GM21528 (cell line): ENCODE measurements around the gene NRG3.

Source experiments
- ATAC-seq: cut with Tn5 transposase; IDR thresholded peaks from one replicate; pipeline ENCODE4 v1.9.1; 2021; ENCODE audit warnings: mild to moderate bottlenecking, moderate library complexity; ENCODE audit not compliant: unreplicated experiment, low FRiP score

The NRG3 gene

GRCh38 chr10:82544377-82544776 is 669.4 kb downstream of the NRG3 start:
- no peak for ATAC-seq

GRCh38 chr10:82551506-82551905 is 676.5 kb downstream of the NRG3 start:
- no peak for ATAC-seq

GRCh38 chr10:82552267-82552666 is 677.3 kb downstream of the NRG3 start:
- no peak for ATAC-seq

- no peak for ATAC-seq
These were observed 679.4 kb downstream of the NRG3 start for GRCh38 chr10:82554381-82554780.

- no peak for ATAC-seq
These were observed 683.1 kb downstream of the NRG3 start for GRCh38 chr10:82558014-82558607.

GRCh38 chr10:82564353-82565196 is 689.6 kb downstream of the NRG3 start:
- ATAC-seq: no peak

- no peak for ATAC-seq
These were observed 690.2 kb downstream of the NRG3 start for GRCh38 chr10:82565197-82565575.

GRCh38 chr10:82572744-82573143 is 697.8 kb downstream of the NRG3 start:
- no peak for ATAC-seq

GRCh38 chr10:82574081-82574480 is 699.1 kb downstream of the NRG3 start:
- ATAC-seq: no peak

- no peak for ATAC-seq
These were observed 700.3 kb downstream of the NRG3 start for GRCh38 chr10:82575318-82575717.

- no peak for ATAC-seq
These were observed 701.1 kb downstream of the NRG3 start for GRCh38 chr10:82576093-82576492.

GRCh38 chr10:82581940-82582339 is 706.9 kb downstream of the NRG3 start:
- ATAC-seq: no peak

- no peak for ATAC-seq
These were observed 716.4 kb downstream of the NRG3 start for GRCh38 chr10:82591421-82591820.

- ATAC-seq: no peak
These were observed 722.8 kb downstream of the NRG3 start for GRCh38 chr10:82597840-82598239.

GRCh38 chr10:82609845-82610244 is 734.9 kb downstream of the NRG3 start:
- no peak for ATAC-seq

GRCh38 chr10:82618007-82618406 is 743.0 kb downstream of the NRG3 start:
- ATAC-seq: no peak

GRCh38 chr10:82621680-82622079 is 746.7 kb downstream of the NRG3 start:
- no peak for ATAC-seq

- ATAC-seq: no peak
These were observed 747.5 kb downstream of the NRG3 start for GRCh38 chr10:82622479-82622878.

GRCh38 chr10:82625512-82626189 is 750.7 kb downstream of the NRG3 start:
- no peak for ATAC-seq

- ATAC-seq: no peak
These were observed 753.4 kb downstream of the NRG3 start for GRCh38 chr10:82628373-82628772.

GRCh38 chr10:82643076-82643475 is 768.1 kb downstream of the NRG3 start:
- no peak for ATAC-seq

- ATAC-seq: no peak
These were observed 768.6 kb downstream of the NRG3 start for GRCh38 chr10:82643601-82644000.
